ENCODE data around the gene DAW1.
"Not testable (repeated sequence)": the region's sequence is repeated elsewhere in the genome, so short reads cannot be mapped to it uniquely, and the experiment has no call there.

Gene DAW1

GRCh38 chr2:227871375-227871791, at the start of gene DAW1:
Gene DAW1, plus strand, starts transcription at chr2:227871631. Its CDS starts 59 bp downstream, at chr2:227871690.
- DNase-seq = peak; percentile 3

GRCh38 chr2:227822416-227823003, 48.9 kb upstream of the DAW1 start:
- no peak for DNase-seq

- DNase-seq = no peak
These were observed 47.5 kb upstream of the DAW1 start for GRCh38 chr2:227823922-227824321.

- DNase-seq = no peak
These were observed 46.7 kb upstream of the DAW1 start for GRCh38 chr2:227824711-227825110.

- DNase-seq = no peak
These were observed 45.4 kb upstream of the DAW1 start for GRCh38 chr2:227826019-227826521.

GRCh38 chr2:227826563-227826962, 44.9 kb upstream of the DAW1 start:
- DNase-seq = no peak

GRCh38 chr2:227827143-227827542, 44.3 kb upstream of the DAW1 start:
- no peak for DNase-seq

GRCh38 chr2:227828477-227828912, 42.9 kb upstream of the DAW1 start:
- DNase-seq = no peak

- DNase-seq = no peak
These were observed 42.1 kb upstream of the DAW1 start for GRCh38 chr2:227829337-227829736.

- no peak for DNase-seq
These were observed 37.0 kb upstream of the DAW1 start for GRCh38 chr2:227834423-227834822.

- no peak for DNase-seq
These were observed 36.3 kb upstream of the DAW1 start for GRCh38 chr2:227834916-227835650.

GRCh38 chr2:227839339-227840129, 31.9 kb upstream of the DAW1 start:
- DNase-seq = not testable (repeated sequence)

GRCh38 chr2:227846831-227847230, 24.6 kb upstream of the DAW1 start:
- DNase-seq = no peak

GRCh38 chr2:227848146-227848545, 23.3 kb upstream of the DAW1 start:
- DNase-seq = no peak

- DNase-seq = no peak
These were observed 22.8 kb upstream of the DAW1 start for GRCh38 chr2:227848586-227848985.

GRCh38 chr2:227849906-227850305, 21.5 kb upstream of the DAW1 start:
- no peak for DNase-seq

- no peak for DNase-seq
These were observed 18.2 kb upstream of the DAW1 start for GRCh38 chr2:227853204-227853629.

- no peak for DNase-seq
These were observed 17.6 kb upstream of the DAW1 start for GRCh38 chr2:227853765-227854271.

GRCh38 chr2:227855440-227855839, 16.0 kb upstream of the DAW1 start:
- no peak for DNase-seq

GRCh38 chr2:227856697-227857096, 14.7 kb upstream of the DAW1 start:
- DNase-seq = no peak

GRCh38 chr2:227860221-227860641, 11.2 kb upstream of the DAW1 start:
- DNase-seq = no peak

GRCh38 chr2:227861011-227861410, 10.4 kb upstream of the DAW1 start:
- no peak for DNase-seq

GRCh38 chr2:227862227-227862740, 9.1 kb upstream of the DAW1 start:
- no peak for DNase-seq
